Skin of body (tissue), 2 donors: ENCODE data around the gene COG3. TPM values are rescaled to one million over a fixed set of nuclear protein-coding genes. Genes with fewer than 3 reads are reported as not detected.

Experiments used
- DNase-seq: peaks from one replicate; lab custom pipeline; 2025; lab: John Stamatoyannopoulos, UW
- total RNA-seq: library from RNA; depleted of rRNA; stranded (reverse); fragments of >200 nt; gene quantifications from one replicate; pipeline ENCODE4 v1.2.3, GENCODE V29; 2014

Gene COG3
- total RNA-seq, 1 donor from 2014 or later: 40.9 TPM

GRCh38 chr13:45503658-45504057 lies 38.9 kb downstream of the COG3 start:
- DNase-seq: no peak

GRCh38 chr13:45506811-45507210 lies 42.1 kb downstream of the COG3 start:
- DNase-seq: no peak

GRCh38 chr13:45508776-45509175 lies 44.0 kb downstream of the COG3 start:
- no peak for DNase-seq

- DNase-seq: no peak
Measured at GRCh38 chr13:45510672-45511071, 45.9 kb downstream of the COG3 start.

GRCh38 chr13:45511310-45512097 lies 46.8 kb downstream of the COG3 start:
- peak; percentile 52 for DNase-seq

- DNase-seq: no peak
Measured at GRCh38 chr13:45512098-45512496, 47.4 kb downstream of the COG3 start.

- DNase-seq: no peak
Measured at GRCh38 chr13:45516757-45517156, 52.0 kb downstream of the COG3 start.

- DNase-seq: no peak
Measured at GRCh38 chr13:45518525-45519245, 53.9 kb downstream of the COG3 start.

GRCh38 chr13:45519493-45519892 lies 54.8 kb downstream of the COG3 start:
- DNase-seq: no peak

- DNase-seq: no peak
Measured at GRCh38 chr13:45521297-45521696, 56.6 kb downstream of the COG3 start.

- DNase-seq: no peak
Measured at GRCh38 chr13:45522571-45522970, 57.8 kb downstream of the COG3 start.

GRCh38 chr13:45527699-45528462 lies 63.1 kb downstream of the COG3 start:
- no peak for DNase-seq

- no peak for DNase-seq
Measured at GRCh38 chr13:45529758-45530157, 65.0 kb downstream of the COG3 start.

GRCh38 chr13:45534604-45535003 lies 69.9 kb downstream of the COG3 start:
- no peak for DNase-seq

- no peak for DNase-seq
Measured at GRCh38 chr13:45536224-45536623, 71.5 kb downstream of the COG3 start.

- DNase-seq: no peak
Measured at GRCh38 chr13:45537516-45537915, 72.8 kb downstream of the COG3 start.

GRCh38 chr13:45538382-45538781 lies 73.6 kb downstream of the COG3 start:
- no peak for DNase-seq

GRCh38 chr13:45540195-45540594 lies 75.5 kb downstream of the COG3 start:
- DNase-seq: no peak

GRCh38 chr13:45540864-45541263 lies 76.1 kb downstream of the COG3 start:
- DNase-seq: no peak

GRCh38 chr13:45541806-45542205 lies 77.1 kb downstream of the COG3 start:
- no peak for DNase-seq

- DNase-seq: no peak
Measured at GRCh38 chr13:45542391-45542790, 77.7 kb downstream of the COG3 start.

GRCh38 chr13:45542878-45543277 lies 78.1 kb downstream of the COG3 start:
- no peak for DNase-seq
